Natural killer cell (primary cell): Measurements from ENCODE around the gene HS3ST3B1. TPM values are rescaled to one million over a fixed set of nuclear protein-coding genes. Genes with fewer than 3 reads are reported as not detected.

Experiments
- ATAC-seq, 3 donors: fragments of 150-1000 bp in 2 of 3; fragments of 200-7000 bp in 1 of 3; cut with Tn5 transposase; 1 replicate in 1 of 3; 2 replicates in 2 of 3; pipeline ENCODE4 v1.10.0; 2021; ENCODE audit warnings: mild to moderate bottlenecking in 2 of 3, moderate library complexity in 2 of 3
- DNase-seq, 2 donors: peaks; one replicate each; pipeline versions ENCODE4 v3.0.0 to v3.0.0-alpha.2; 2013 to 2021; ENCODE audit warnings: mixed read lengths in 1 of 2
- H3K27ac ChIP-seq: one replicate; pipeline ENCODE4 v1.5.1; 2013; ENCODE audit warnings: mild to moderate bottlenecking, low read length
- H3K27me3 ChIP-seq: one replicate; pipeline ENCODE4 v1.6.1; 2013; ENCODE audit warnings: low read length; ENCODE audit not compliant: control insufficient read depth, insufficient read depth
- H3K36me3 ChIP-seq: one replicate; pipeline ENCODE4 v1.6.1; 2013; ENCODE audit warnings: low read length; ENCODE audit not compliant: control insufficient read depth, insufficient read depth
- H3K4me1 ChIP-seq: one replicate; pipeline ENCODE4 v1.6.1; 2013; ENCODE audit warnings: low read length; ENCODE audit not compliant: control insufficient read depth, insufficient read depth
- H3K4me3 ChIP-seq: one replicate; pipeline ENCODE4 v1.5.1; 2013; ENCODE audit warnings: low read length
- H3K9me3 ChIP-seq: one replicate; pipeline ENCODE4 v1.6.1; 2013; ENCODE audit warnings: low read length; ENCODE audit not compliant: control insufficient read depth, insufficient read depth
- H3K27ac Mint-ChIP-seq, 2 donors: one replicate each; pipeline ENCODE4 v1.8.0; 2022; ENCODE audit warnings: mild to moderate bottlenecking in 2 of 2, mixed read lengths in 2 of 2, moderate library complexity in 1 of 2
- H3K27me3 Mint-ChIP-seq, 2 donors: one replicate each; pipeline ENCODE4 v1.8.0; 2022; ENCODE audit warnings: low read depth in 2 of 2, mixed read lengths in 2 of 2
- H3K36me3 Mint-ChIP-seq: one replicate; pipeline ENCODE4 v1.8.0; 2022; ENCODE audit warnings: mixed read lengths
- H3K4me1 Mint-ChIP-seq, 2 donors: one replicate each; pipeline ENCODE4 v1.8.0; 2022; ENCODE audit warnings: mixed read lengths in 2 of 2
- H3K4me3 Mint-ChIP-seq: one replicate; pipeline ENCODE4 v1.8.0; 2022; ENCODE audit warnings: mild to moderate bottlenecking, moderate library complexity, mixed read lengths
- H3K9me3 Mint-ChIP-seq, 2 donors: one replicate each; pipeline ENCODE4 v1.8.0; 2022; ENCODE audit warnings: mixed read lengths in 2 of 2
- CTCF ChIP-seq: fragments of 200-600 bp; IDR thresholded peaks from one replicate; pipeline ENCODE4 v1.8.0; 2022; ENCODE audit warnings: antibody characterized with exemption
- WGBS: methylation state at CpG from one replicate; pipeline ENCODE4 v1.1.7; 2013; ENCODE audit warnings: missing lambda C conversion rate; ENCODE audit not compliant: insufficient coverage; 5-methylcytosine and 5-hydroxymethylcytosine counted together
- intact Hi-C: fragments of 100-400 bp; cut with micrococcal nuclease; formaldehyde crosslinking; loops from one replicate; pipeline ENCODE4 v1.14.2; 2022
- total RNA-seq, 4 donors: library from RNA; stranded (reverse); fragments of 120-200 nt in 1 of 4; gene quantifications; one replicate each; pipeline versions ENCODE4 v1.2.3 to v1.2.4, GENCODE V29; 2013 to 2022

The HS3ST3B1 gene
- total RNA-seq, 3 donors from 2014 or later (not counting 1 experiment from before 2014, with no cell fraction given): 14.1 to 18.6 (median 17.1) TPM

GRCh38 chr17:14311186-14311705, 10.4 kb downstream of the HS3ST3B1 start:
- no peaks in the 10 kb centered on the region for H3K36me3 ChIP-seq
- Mint-ChIP-seq H3K9me3 (no peaks in the 10 kb centered on the region), H3K36me3 (no peaks in the 10 kb centered on the region), H3K27me3 (no peaks in the 10 kb centered on the region), H3K4me1 (peaks cover 58 to 60% of the 10 kb centered on the region in 2 donors), H3K4me3 (peak overlapping the region; percentile 17), H3K27ac (peak overlapping the region; percentile 71 to 74)
- 91% methylated on average over 9 of the region's 10 CpGs for WGBS
- no peak for TF ChIP-seq CTCF
- H3K27me3 ChIP-seq: no peaks in the 10 kb centered on the region
- no peak for ATAC-seq
- no peaks in the 10 kb centered on the region for H3K9me3 ChIP-seq
- DNase-seq: no peak
- peaks cover 35% of the 10 kb centered on the region for H3K4me1 ChIP-seq
- H3K4me3 ChIP-seq: no peak overlapping the region
- no peak overlapping the region for H3K27ac ChIP-seq
- intact Hi-C loops: no loop called here

- Histone ChIP-seq H3K27me3 (no peaks in the 10 kb centered on the region), H3K4me3 (no peak overlapping the region), H3K36me3 (no peaks in the 10 kb centered on the region), H3K27ac (no peak overlapping the region), H3K4me1 (peaks cover 37% of the 10 kb centered on the region), H3K9me3 (no peaks in the 10 kb centered on the region)
- H3K27ac Mint-ChIP-seq: peak overlapping the region; percentile 71 to 74
- H3K4me1 Mint-ChIP-seq: peaks cover 62 to 65% of the 10 kb centered on the region in 2 donors
- DNase-seq (no peak), ATAC-seq (no peak)
- intact Hi-C loops: no loop called here
- no peaks in the 10 kb centered on the region for H3K36me3 Mint-ChIP-seq
- TF ChIP-seq CTCF: no peak
- 34% methylated on average over 7 of the region's 7 CpGs for WGBS
- H3K4me3 Mint-ChIP-seq: peak overlapping the region; percentile 17
- no peaks in the 10 kb centered on the region for H3K27me3 Mint-ChIP-seq
- H3K9me3 Mint-ChIP-seq: no peaks in the 10 kb centered on the region
These were observed 11.1 kb downstream of the HS3ST3B1 start for GRCh38 chr17:14311981-14312380.

GRCh38 chr17:14312522-14312921, 11.6 kb downstream of the HS3ST3B1 start:
- Mint-ChIP-seq H3K4me3 (peak overlapping the region; percentile 52), H3K4me1 (peaks cover 68 to 71% of the 10 kb centered on the region in 2 donors)
- no peaks in the 10 kb centered on the region for H3K9me3 ChIP-seq

More at GRCh38 chr17:14312522-14312921, 11.6 kb downstream of the HS3ST3B1 start:
- H3K27ac Mint-ChIP-seq: peak overlapping the region; percentile 71 to 74
- no peaks in the 10 kb centered on the region for H3K27me3 ChIP-seq
- no peak overlapping the region for H3K27ac ChIP-seq
- 97% methylated on average over 3 of the region's 3 CpGs for WGBS
- DNase-seq (no peak), ATAC-seq (no peak)
- H3K4me1 ChIP-seq: peaks cover 40% of the 10 kb centered on the region
- no peaks in the 10 kb centered on the region for H3K27me3 Mint-ChIP-seq
- no peaks in the 10 kb centered on the region for H3K36me3 ChIP-seq
- no peak for TF ChIP-seq CTCF
- no peaks in the 10 kb centered on the region for H3K9me3 Mint-ChIP-seq
- no peak overlapping the region for H3K4me3 ChIP-seq
- H3K36me3 Mint-ChIP-seq: no peaks in the 10 kb centered on the region
- intact Hi-C loops: no loop called here
